A549 (cell line): ENCODE measurements around the gene CCR2.

Experiments
- CBX8 ChIP-seq: fragments of 200-600 bp; sonication (generic); IDR thresholded peaks from 2 replicates; pipeline ENCODE4 v1.6.1; 2016
- CHD2 ChIP-seq: fragments of 150-350 bp; IDR thresholded peaks from 2 replicates; pipeline ENCODE4 v1.6.1; 2014; ENCODE audit warnings: low read length; ENCODE audit not compliant: partially characterized antibody
- EP300 ChIP-seq, 2 experiments: fragments of >200 bp; sonication (Bioruptor Twin); formaldehyde crosslinking; IDR thresholded peaks; 2 replicates in 1 of 2; 3 replicates in 1 of 2; pipeline ENCODE4 v1.6.1; 2016 to 2017
- ESRRA ChIP-seq: fragments of 150-350 bp; IDR thresholded peaks from 2 replicates; pipeline ENCODE4 v1.6.1; 2014; ENCODE audit warnings: mild to moderate bottlenecking, low read length, borderline replicate concordance
- GATA3 ChIP-seq: IDR thresholded peaks from 2 replicates; pipeline ENCODE4 v1.6.1; 2012; ENCODE audit warnings: borderline replicate concordance
- POLR2A ChIP-seq: IDR thresholded peaks from 2 replicates; pipeline ENCODE4 v1.6.1; 2012; ENCODE audit warnings: mild to moderate bottlenecking, low read length
- POLR2AphosphoS2 ChIP-seq: conservative IDR thresholded peaks from 2 replicates; pipeline ENCODE4 v1.6.1; 2012; ENCODE audit warnings: low read length, improper control_type of control experiment, inconsistent platforms
- RAD21 ChIP-seq, 2 experiments: fragments of >200 bp in 1 of 2; sonication (Bioruptor Twin) in 1 of 2; formaldehyde crosslinking in 1 of 2; IDR thresholded peaks in 1 of 2; conservative IDR thresholded peaks in 1 of 2; 2 replicates in 1 of 2; 3 replicates in 1 of 2; pipeline ENCODE4 v1.6.1; 2012 to 2018; ENCODE audit warnings: inconsistent platforms in 1 of 2
- RFX5 ChIP-seq: fragments of 450-650 bp; IDR thresholded peaks from 2 replicates; pipeline ENCODE4 v1.7.1; 2014; ENCODE audit warnings: antibody characterized with exemption, mild to moderate bottlenecking, moderate library complexity
- ZC3H11A ChIP-seq: fragments of 450-650 bp; IDR thresholded peaks from 2 replicates; pipeline ENCODE4 v1.6.1; 2014; ENCODE audit warnings: antibody characterized with exemption, mild to moderate bottlenecking
- TF ChIP-seq, protein P1 (sequence below): fragments of >200 bp; sonication (Bioruptor Twin); formaldehyde crosslinking; IDR thresholded peaks from 3 replicates; pipeline ENCODE4 v1.5.1; 2016
- TF ChIP-seq, protein P2 (sequence below): fragments of 150-350 bp; IDR thresholded peaks from 2 replicates; pipeline ENCODE4 v1.6.1; 2014; ENCODE audit warnings: low read depth, mild to moderate bottlenecking, low read length
- TF ChIP-seq, protein P3 (sequence below): IDR thresholded peaks from 2 replicates; pipeline ENCODE4 v1.6.1; 2012

DNA sequence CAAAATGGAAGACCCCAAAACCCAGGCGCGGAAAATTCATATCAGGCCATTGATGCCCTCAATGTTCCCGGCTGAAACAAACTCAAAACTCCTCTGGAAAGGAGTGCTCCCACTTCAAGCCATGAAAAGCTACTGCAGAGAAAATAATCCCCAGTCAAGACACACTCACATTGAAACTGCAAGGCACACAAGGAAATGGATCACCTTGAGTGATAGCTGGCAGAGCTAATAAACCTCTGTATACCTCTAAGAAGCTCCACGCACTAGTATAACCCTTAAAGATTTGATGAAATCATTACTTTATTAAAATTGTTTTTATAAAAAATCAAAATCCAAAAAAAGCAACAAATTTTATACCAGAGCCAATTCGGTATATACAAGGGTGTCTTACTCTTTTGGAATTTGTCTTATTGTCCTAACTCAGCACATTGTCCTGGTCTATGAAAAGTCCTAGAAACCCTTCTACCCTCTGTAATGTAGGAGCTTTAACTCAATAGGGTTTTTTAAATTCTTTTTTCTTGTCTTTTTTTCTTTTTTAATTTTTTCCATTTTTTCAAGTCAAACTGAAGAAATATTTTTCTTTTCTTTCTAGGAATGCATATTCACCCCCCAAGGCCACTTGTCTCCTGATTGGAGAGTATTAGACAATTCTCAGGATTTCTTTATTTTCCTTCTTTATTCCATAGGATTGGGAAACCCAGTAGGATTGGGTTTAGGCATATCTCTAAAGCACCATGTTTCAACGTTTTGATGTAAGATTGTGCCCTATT is 44.5 kb downstream of the CCR2 start:
- TF ChIP-seq, protein P1, sequence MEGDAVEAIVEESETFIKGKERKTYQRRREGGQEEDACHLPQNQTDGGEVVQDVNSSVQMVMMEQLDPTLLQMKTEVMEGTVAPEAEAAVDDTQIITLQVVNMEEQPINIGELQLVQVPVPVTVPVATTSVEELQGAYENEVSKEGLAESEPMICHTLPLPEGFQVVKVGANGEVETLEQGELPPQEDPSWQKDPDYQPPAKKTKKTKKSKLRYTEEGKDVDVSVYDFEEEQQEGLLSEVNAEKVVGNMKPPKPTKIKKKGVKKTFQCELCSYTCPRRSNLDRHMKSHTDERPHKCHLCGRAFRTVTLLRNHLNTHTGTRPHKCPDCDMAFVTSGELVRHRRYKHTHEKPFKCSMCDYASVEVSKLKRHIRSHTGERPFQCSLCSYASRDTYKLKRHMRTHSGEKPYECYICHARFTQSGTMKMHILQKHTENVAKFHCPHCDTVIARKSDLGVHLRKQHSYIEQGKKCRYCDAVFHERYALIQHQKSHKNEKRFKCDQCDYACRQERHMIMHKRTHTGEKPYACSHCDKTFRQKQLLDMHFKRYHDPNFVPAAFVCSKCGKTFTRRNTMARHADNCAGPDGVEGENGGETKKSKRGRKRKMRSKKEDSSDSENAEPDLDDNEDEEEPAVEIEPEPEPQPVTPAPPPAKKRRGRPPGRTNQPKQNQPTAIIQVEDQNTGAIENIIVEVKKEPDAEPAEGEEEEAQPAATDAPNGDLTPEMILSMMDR = no peak
- no peak for TF ChIP-seq EP300 (IDR thresholded peaks at IDR 0.05)
- TF ChIP-seq ZC3H11A = no peak
- TF ChIP-seq POLR2A = no peak
- no peak for TF ChIP-seq RFX5
- TF ChIP-seq, protein P2, sequence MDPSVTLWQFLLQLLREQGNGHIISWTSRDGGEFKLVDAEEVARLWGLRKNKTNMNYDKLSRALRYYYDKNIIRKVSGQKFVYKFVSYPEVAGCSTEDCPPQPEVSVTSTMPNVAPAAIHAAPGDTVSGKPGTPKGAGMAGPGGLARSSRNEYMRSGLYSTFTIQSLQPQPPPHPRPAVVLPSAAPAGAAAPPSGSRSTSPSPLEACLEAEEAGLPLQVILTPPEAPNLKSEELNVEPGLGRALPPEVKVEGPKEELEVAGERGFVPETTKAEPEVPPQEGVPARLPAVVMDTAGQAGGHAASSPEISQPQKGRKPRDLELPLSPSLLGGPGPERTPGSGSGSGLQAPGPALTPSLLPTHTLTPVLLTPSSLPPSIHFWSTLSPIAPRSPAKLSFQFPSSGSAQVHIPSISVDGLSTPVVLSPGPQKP = no peak
- TF ChIP-seq POLR2AphosphoS2 = no peak
- TF ChIP-seq CBX8 = no peak
- no peak for TF ChIP-seq ESRRA
- no peak for TF ChIP-seq GATA3
- no peak for TF ChIP-seq CHD2
- TF ChIP-seq, protein P3, sequence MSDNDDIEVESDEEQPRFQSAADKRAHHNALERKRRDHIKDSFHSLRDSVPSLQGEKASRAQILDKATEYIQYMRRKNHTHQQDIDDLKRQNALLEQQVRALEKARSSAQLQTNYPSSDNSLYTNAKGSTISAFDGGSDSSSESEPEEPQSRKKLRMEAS = no peak
- TF ChIP-seq RAD21 (conservative IDR thresholded peaks at IDR 0.05 in 1 of 2, IDR thresholded peaks at IDR 0.05 in 1 of 2) = no peak
